GM19239 (cell line): ENCODE measurements around the gene PARG.
"Not testable (repeated sequence)": the region's sequence is repeated elsewhere in the genome, so short reads cannot be mapped to it uniquely, and the experiment has no call there.

Experiments used
- DNase-seq: peaks from one replicate; pipeline ENCODE4 v3.0.0; 2011; ENCODE audit warnings: low spot score; ENCODE audit not compliant: insufficient read length
- FAIRE-seq: peaks from 2 replicates; lab custom pipeline; 2011; peaks lifted over from hg19 to GRCh38; lab: Jason Lieb, UNC

PARG gene

GRCh38 chr10:49908290-49909080 is 33.3 kb downstream of the PARG start:
- not testable (repeated sequence) for FAIRE-seq, DNase-seq

GRCh38 chr10:49903829-49904228 is 38.0 kb downstream of the PARG start:
- DNase-seq, FAIRE-seq: not testable (repeated sequence)

GRCh38 chr10:49900406-49900805 is 41.4 kb downstream of the PARG start:
- DNase-seq, FAIRE-seq: not testable (repeated sequence)

GRCh38 chr10:49899999-49900398 is 41.8 kb downstream of the PARG start:
- FAIRE-seq, DNase-seq: not testable (repeated sequence)

- FAIRE-seq, DNase-seq: not testable (repeated sequence)
Measured at GRCh38 chr10:49890025-49890424, 51.8 kb downstream of the PARG start.

GRCh38 chr10:49884739-49885331 is 57.0 kb downstream of the PARG start:
- DNase-seq, FAIRE-seq: not testable (repeated sequence)

GRCh38 chr10:49883852-49884251 is 58.0 kb downstream of the PARG start:
- not testable (repeated sequence) for FAIRE-seq

GRCh38 chr10:49882327-49882726 is 59.5 kb downstream of the PARG start:
- FAIRE-seq, DNase-seq: not testable (repeated sequence)

More at GRCh38 chr10:49883852-49884251, 58.0 kb downstream of the PARG start:
- not testable (repeated sequence) for DNase-seq

- not testable (repeated sequence) for FAIRE-seq
Measured at GRCh38 chr10:49872740-49873139, 69.1 kb downstream of the PARG start.

GRCh38 chr10:49871462-49871861 is 70.4 kb downstream of the PARG start:
- not testable (repeated sequence) for DNase-seq, FAIRE-seq

More at GRCh38 chr10:49872740-49873139, 69.1 kb downstream of the PARG start:
- not testable (repeated sequence) for DNase-seq

GRCh38 chr10:49859933-49860332 is 81.9 kb downstream of the PARG start:
- DNase-seq, FAIRE-seq: not testable (repeated sequence)

- DNase-seq, FAIRE-seq: not testable (repeated sequence)
Measured at GRCh38 chr10:49858697-49859382, 83.0 kb downstream of the PARG start.

GRCh38 chr10:49849520-49849919 is 92.3 kb downstream of the PARG start:
- not testable (repeated sequence) for FAIRE-seq, DNase-seq

- DNase-seq (no peak), FAIRE-seq (no peak)
Measured at GRCh38 chr10:49844775-49845595, 96.8 kb downstream of the PARG start.

- not testable (repeated sequence) for DNase-seq, FAIRE-seq
Measured at GRCh38 chr10:49842333-49842628, 99.5 kb downstream of the PARG start.

GRCh38 chr10:49841615-49842332 is 100.1 kb downstream of the PARG start:
- no peak for DNase-seq
- no peak for FAIRE-seq

- FAIRE-seq: no peak
- DNase-seq: no peak
Measured at GRCh38 chr10:49837685-49838084, 104.1 kb downstream of the PARG start.

- FAIRE-seq (no peak), DNase-seq (no peak)
Measured at GRCh38 chr10:49837051-49837478, 104.8 kb downstream of the PARG start.

- FAIRE-seq (no peak), DNase-seq (no peak)
Measured at GRCh38 chr10:49834976-49835375, 106.9 kb downstream of the PARG start.
